Aorta (tissue), 5 donors: ENCODE data around the gene ABAT. TPM values are rescaled to one million over a fixed set of nuclear protein-coding genes. Genes with fewer than 3 reads are reported as not detected.

ENCODE experiments used
- ATAC-seq: fragments of 200-7000 bp; cut with Tn5 transposase; one replicate; pipeline ENCODE4 v1.9.1; 2022; ENCODE audit warnings: moderate library complexity; ENCODE audit not compliant: low FRiP score
- DNase-seq, 2 donors: peaks; one replicate each; pipeline ENCODE4 v3.0.0-alpha.2; 2020
- H3K27ac ChIP-seq, 2 donors: one replicate each; pipeline ENCODE4 v1.5.1; 2013; ENCODE audit warnings: low read length in 2 of 2, mild to moderate bottlenecking in 2 of 2, moderate library complexity in 2 of 2, control low read depth in 1 of 2, inconsistent platforms in 1 of 2, low read depth in 1 of 2
- H3K27me3 ChIP-seq, 2 donors: one replicate each; pipeline ENCODE4 v1.6.1; 2013; ENCODE audit warnings: control low read depth in 1 of 2, low read length in 1 of 2, mild to moderate bottlenecking in 1 of 2, moderate library complexity in 1 of 2; ENCODE audit not compliant: insufficient read depth in 2 of 2, control insufficient read depth in 1 of 2
- H3K36me3 ChIP-seq, 2 donors: one replicate each; pipeline ENCODE4 v1.6.1; 2013; ENCODE audit warnings: control low read depth in 1 of 2, low read length in 1 of 2, mild to moderate bottlenecking in 1 of 2; ENCODE audit not compliant: insufficient read depth in 2 of 2, control insufficient read depth in 1 of 2
- H3K4me1 ChIP-seq, 2 donors: one replicate each; pipeline ENCODE4 v1.6.1; 2013; ENCODE audit warnings: low read length in 2 of 2, control low read depth in 1 of 2, mild to moderate bottlenecking in 1 of 2, moderate library complexity in 1 of 2; ENCODE audit not compliant: insufficient read depth in 2 of 2, control insufficient read depth in 1 of 2
- H3K4me3 ChIP-seq, 2 donors: one replicate each; pipeline ENCODE4 v1.5.1; 2013; ENCODE audit warnings: low read length in 2 of 2, control low read depth in 1 of 2, mild to moderate bottlenecking in 1 of 2
- H3K9me3 ChIP-seq: one replicate; pipeline ENCODE4 v1.6.1; 2013; ENCODE audit warnings: mild to moderate bottlenecking, low read length; ENCODE audit not compliant: control insufficient read depth
- WGBS, 2 donors: extraction: QIAGEN DNeasy Blood & Tissue Kit; methylation state at CpG; one replicate each; pipeline ENCODE4 v1.1.7; 2013; 5-methylcytosine and 5-hydroxymethylcytosine counted together
- intact Hi-C, 2 donors: fragments of 100-400 bp; cut with DNase I; formaldehyde crosslinking; loops; one replicate each; pipeline versions ENCODE4 v1.14.2 to v1.15.0; 2022
- polyA plus RNA-seq, 2 donors: library from polyadenylated mRNA; stranded (reverse); fragments of 200-250 nt; gene quantifications; one replicate each; pipeline ENCODE4 v1.2.3, GENCODE V29; 2013
- total RNA-seq, 2 donors: library from RNA; stranded (reverse); fragmentation: NEBNext Ultra II Directional; extraction: Animal tissue kit (Norgen Biotek cat#: 25700); gene quantifications; one replicate each; pipeline ENCODE4 v1.2.1, GENCODE V29; 2021
- donor health status: healthy with polysubstance abuse.
- donor health status: Bipolar disorder and iron deficiency.
- donor health status: DM: no; HTN: no; CAD: no.
- donor health status: DM: no; HTN: no; CAD: no.
- donor health status: DM: yes; HTN: yes; CAD: no.

Gene ABAT
- total and polyA plus RNA-seq, 4 donors: 6.6 to 11.5 (median 9.6) TPM

DNA sequence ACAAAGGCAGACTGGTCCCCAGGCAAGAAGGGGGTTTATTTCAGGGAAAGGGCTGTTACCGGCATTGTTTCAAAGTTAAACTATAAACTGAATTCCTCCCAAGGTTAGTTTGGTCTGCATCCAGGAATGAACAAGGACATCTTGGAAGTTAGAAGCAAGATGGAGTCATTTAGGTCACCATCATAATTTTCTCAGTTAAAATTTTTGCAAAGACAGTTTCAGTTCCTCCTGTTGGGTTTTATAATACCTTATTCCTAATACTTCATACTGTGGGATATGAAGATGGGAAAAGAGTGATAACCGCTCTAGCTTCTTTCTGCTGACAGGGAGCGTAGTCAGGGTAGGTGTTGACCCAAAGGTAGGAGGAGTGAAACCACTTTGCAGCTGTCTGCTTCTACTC lies 148.0 kb downstream of the ABAT start:
- peaks cover 0 to 7% of the 10 kb centered on the region in 2 donors for H3K36me3 ChIP-seq
- intact Hi-C loops: no loop called here
- no peak for ATAC-seq
- H3K9me3 ChIP-seq: no peaks in the 10 kb centered on the region
- no peak overlapping the region for H3K27ac ChIP-seq
- no peaks in the 10 kb centered on the region for H3K27me3 ChIP-seq
- no peak for DNase-seq
- H3K4me3 ChIP-seq: no peak overlapping the region
- WGBS, 2 donors: 65 to 75% methylated on average over 3 of the region's 3 CpGs
- no peaks in the 10 kb centered on the region for H3K4me1 ChIP-seq

DNA sequence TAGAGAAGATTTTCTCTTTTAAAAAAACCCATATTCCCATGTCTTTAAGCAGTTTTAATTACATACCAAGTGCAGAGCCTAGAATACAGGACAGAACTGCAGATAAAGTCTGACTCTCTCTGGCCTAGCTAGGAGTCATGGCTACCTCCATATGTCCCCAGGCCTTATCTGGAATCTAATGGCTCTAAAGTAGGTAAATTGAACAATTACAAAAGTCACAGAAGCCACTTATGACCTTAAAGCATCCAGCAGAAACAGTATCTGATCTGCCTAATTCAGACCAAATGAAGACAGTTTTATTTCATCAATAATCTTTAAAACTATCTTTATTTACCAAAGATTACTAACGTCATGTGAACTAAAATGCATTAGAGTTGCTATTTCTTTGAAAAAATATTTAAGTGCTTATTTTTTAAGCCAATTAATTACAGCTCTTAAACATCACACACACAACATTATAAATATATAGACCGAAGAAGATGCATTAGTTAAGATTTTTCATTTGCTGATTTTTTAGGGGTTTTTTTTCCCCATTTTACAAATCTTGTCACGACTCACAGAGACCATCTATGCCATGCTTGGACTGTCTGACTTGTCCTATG lies 152.0 kb downstream of the ABAT start:
- Histone ChIP-seq H3K9me3 (no peaks in the 10 kb centered on the region), H3K36me3 (peaks cover 0 to 2% of the 10 kb centered on the region in 2 donors), H3K27me3 (no peaks in the 10 kb centered on the region), H3K4me1 (no peaks in the 10 kb centered on the region), H3K27ac (no peak overlapping the region), H3K4me3 (no peak overlapping the region)
- no peak for DNase-seq
- intact Hi-C loops: no loop called here
- 71 to 87% methylated on average over 3 of the region's 3 CpGs for WGBS, 2 donors
- no peak for ATAC-seq

DNA sequence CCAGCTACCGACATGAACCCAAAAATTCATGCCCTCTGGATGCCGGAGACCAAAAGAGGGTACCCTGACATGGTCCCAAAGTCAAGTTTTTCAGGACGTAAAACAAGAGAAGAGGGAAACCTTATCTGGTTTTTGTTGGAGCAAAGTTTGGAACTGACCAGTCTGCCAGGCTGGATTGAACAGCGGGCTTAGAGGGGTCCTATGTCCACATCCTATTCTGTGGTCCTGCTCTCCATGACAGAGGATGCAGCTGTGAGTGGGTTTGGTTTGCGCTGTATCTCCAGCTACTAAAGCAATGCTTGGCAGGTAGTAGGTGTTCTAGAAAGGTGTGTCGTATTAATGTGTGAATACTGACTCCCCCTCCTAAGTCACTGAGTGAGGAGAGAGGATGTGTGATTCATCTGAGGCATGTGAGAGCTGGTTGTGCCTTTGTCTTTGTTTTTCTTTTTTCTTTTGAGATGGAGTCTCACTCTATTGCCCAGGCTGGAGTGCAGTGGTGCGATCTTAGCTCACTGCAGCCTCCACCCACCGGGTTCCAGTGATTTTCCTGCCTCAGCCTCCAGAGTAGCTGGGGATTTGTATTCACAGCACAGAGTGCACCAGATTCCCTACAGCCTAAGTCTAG lies 154.2 kb downstream of the ABAT start:
- ATAC-seq: no peak
- H3K4me1 ChIP-seq: no peaks in the 10 kb centered on the region
- no peak overlapping the region for H3K4me3 ChIP-seq
- no peak overlapping the region for H3K27ac ChIP-seq
- H3K27me3 ChIP-seq: no peaks in the 10 kb centered on the region
- DNase-seq: no peak
- intact Hi-C loops: no loop called here
- H3K9me3 ChIP-seq: no peaks in the 10 kb centered on the region
- peaks cover 2% of the 10 kb centered on the region in 2 donors for H3K36me3 ChIP-seq
- 86 to 90% methylated on average over 8 of the region's 8 CpGs for WGBS, 2 donors

DNA sequence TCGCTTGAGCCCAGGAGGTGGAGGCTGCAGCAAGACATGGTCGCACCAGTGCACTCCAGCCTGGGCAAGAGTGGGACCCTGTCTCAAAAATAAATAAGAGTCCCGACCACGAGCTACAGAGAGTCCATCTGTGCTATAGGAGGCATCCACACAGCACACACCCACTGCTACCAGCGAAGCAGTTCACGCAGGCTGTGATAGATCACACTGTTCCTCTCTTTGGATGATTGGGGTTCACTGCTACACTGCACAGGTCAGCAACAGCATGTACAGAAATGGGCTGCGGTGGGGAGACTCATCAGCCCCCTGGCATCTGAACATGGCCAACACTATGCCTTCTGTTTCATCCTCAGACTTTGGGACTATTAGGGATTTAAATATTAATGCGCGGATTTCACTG lies 157.0 kb downstream of the ABAT start:
- H3K27ac ChIP-seq: no peak overlapping the region
- peaks cover 2% of the 10 kb centered on the region in 2 donors for H3K36me3 ChIP-seq
- no peak for ATAC-seq
- no peak for DNase-seq
- H3K4me3 ChIP-seq: no peak overlapping the region
- H3K27me3 ChIP-seq: no peaks in the 10 kb centered on the region
- H3K9me3 ChIP-seq: no peaks in the 10 kb centered on the region
- no peaks in the 10 kb centered on the region for H3K4me1 ChIP-seq
- intact Hi-C loops: no loop called here
- 75 to 85% methylated on average over 9 of the region's 9 CpGs for WGBS, 2 donors

DNA sequence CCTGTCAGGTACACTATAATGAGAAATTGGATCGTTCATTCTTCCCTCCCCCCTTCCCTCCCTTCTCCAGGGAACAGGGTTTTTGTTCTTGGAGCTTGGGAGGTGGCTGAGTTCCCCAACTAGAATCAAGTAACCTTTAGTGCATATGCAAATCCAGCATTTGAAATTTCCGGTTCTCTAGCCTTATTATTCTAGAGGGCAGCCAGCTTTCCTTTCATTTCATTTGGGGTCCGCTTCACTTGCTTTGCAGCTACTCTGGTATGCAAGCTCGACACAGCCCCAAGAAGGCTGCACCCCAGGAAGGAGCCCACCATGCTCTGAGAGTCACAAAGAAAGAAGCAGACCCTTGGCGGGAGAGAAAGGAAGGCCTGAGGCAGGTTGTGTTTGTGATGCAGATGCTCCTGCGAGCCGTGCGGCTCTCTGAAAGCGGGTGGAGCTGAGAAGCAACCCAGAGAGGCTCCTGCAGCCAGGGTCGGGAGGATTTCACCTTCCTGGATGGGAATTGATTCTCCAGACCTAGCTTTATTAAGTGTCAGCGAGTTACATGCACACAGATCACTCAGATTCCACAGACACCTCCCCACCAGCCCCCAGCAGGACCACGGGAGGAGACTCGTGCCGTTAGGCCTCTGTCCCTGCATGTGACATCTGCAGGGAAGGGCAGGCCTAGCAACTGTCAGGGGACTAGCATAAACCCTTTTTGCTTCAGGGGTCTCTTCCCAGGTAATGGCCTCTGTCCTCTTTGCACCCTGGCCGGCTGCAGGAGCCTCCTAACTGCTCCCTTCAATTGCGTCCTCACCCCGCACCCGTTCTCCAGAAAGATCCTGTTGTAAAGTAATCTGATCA lies 157.7 kb downstream of the ABAT start:
- Histone ChIP-seq H3K4me1 (no peaks in the 10 kb centered on the region), H3K4me3 (no peak overlapping the region), H3K27ac (no peak overlapping the region), H3K27me3 (no peaks in the 10 kb centered on the region), H3K36me3 (peaks cover 2% of the 10 kb centered on the region in 2 donors), H3K9me3 (no peaks in the 10 kb centered on the region)
- WGBS, 2 donors: 66 to 69% methylated on average over 18 of the region's 18 CpGs
- no peak for DNase-seq
- intact Hi-C loops: no loop called here
- no peak for ATAC-seq

DNA sequence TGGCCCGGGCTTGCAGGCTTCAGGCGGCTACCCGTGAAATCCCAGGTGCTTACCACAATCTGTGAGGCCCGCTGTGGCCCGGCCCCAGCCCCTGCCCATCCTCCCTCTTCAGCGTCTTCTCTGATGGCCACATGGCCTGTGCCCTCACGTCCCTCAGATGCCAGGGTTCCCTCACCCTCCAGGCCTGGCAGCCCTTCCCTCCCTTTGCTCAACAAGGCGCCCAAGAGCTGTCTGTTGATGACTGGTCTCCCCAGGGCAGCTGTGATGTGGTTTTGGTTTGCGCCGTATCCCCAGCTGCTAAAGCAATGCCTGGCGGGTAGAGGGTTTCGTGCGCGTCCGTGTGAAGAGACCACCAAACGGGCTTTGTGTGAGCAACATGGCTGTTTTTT lies 158.3 kb downstream of the ABAT start:
- no peaks in the 10 kb centered on the region for H3K9me3 ChIP-seq
- H3K27ac ChIP-seq: no peak overlapping the region
- peaks cover 2% of the 10 kb centered on the region in 2 donors for H3K36me3 ChIP-seq
- 71 to 76% methylated on average over 16 of the region's 16 CpGs for WGBS, 2 donors
- no peaks in the 10 kb centered on the region for H3K27me3 ChIP-seq
- H3K4me1 ChIP-seq: no peaks in the 10 kb centered on the region
- no peak overlapping the region for H3K4me3 ChIP-seq
- ATAC-seq: no peak
- no peak for DNase-seq
- intact Hi-C loops: no loop called here

Other genes starting within 250 kb of the ABAT start
- not detected for gene TMEM114, start 84.1 kb upstream of the ABAT start, total RNA-seq
- gene TMEM114, start 84.1 kb upstream of the ABAT start, polyA plus RNA-seq: not detected
- 10 to 100 TPM; 39.6 to 42.8 TPM for gene METTL22, start 52.9 kb upstream of the ABAT start, total RNA-seq
- gene METTL22, start 52.9 kb upstream of the ABAT start, polyA plus RNA-seq: 10 to 100 TPM; 41.7 to 49.7 TPM
- 1 to 10 TPM; 5.7 to 7.0 TPM for gene TMEM186, start 123.0 kb downstream of the ABAT start, total RNA-seq
- 10 to 100 TPM in 1 of 2 donors, 1 to 10 TPM in 1; 7.5 to 10.3 TPM for gene TMEM186, start 123.0 kb downstream of the ABAT start, polyA plus RNA-seq
- gene PMM2, start 123.2 kb downstream of the ABAT start, total RNA-seq: 10 to 100 TPM; 43.1 to 48.4 TPM
- gene PMM2, start 123.2 kb downstream of the ABAT start, polyA plus RNA-seq: 10 to 100 TPM in 1 of 2 donors, 1 to 10 TPM in 1; 7.8 to 20.3 TPM
- gene CARHSP1, start 194.4 kb downstream of the ABAT start, total RNA-seq: 10 to 100 TPM; 53.4 to 69.0 TPM
- gene CARHSP1, start 194.4 kb downstream of the ABAT start, polyA plus RNA-seq: 100 to 1,000 TPM in 1 of 2 donors, 10 to 100 TPM in 1; 66.8 to 122 TPM
- not detected for gene LITAFD, start 207.7 kb downstream of the ABAT start, total RNA-seq
- gene LITAFD, start 207.7 kb downstream of the ABAT start, polyA plus RNA-seq: not detected